H1 (cell line): ENCODE results near the gene KPNA3.

ENCODE experiments used
- CBX5 ChIP-seq: fragments of 300-800, 300-1000 bp; sonication (generic); IDR thresholded peaks from 2 replicates; pipeline ENCODE4 v1.7.1; 2016; ENCODE audit warnings: antibody characterized with exemption, low read length, low read depth
- CTCF ChIP-seq, 3 experiments: IDR thresholded peaks; 1 replicate in 2 of 3; 2 replicates in 1 of 3; pipeline versions ENCODE4 v1.5.1 to v1.6.1; 2011; ENCODE audit warnings: low read length in 3 of 3, mild to moderate bottlenecking in 3 of 3, inconsistent platforms in 2 of 3, low read depth in 1 of 3, moderate library complexity in 1 of 3; ENCODE audit not compliant: insufficient read depth in 1 of 3; ENCODE audit errors: control extremely low read depth in 1 of 3
- E2F6 ChIP-seq: IDR thresholded peaks from 2 replicates; pipeline ENCODE4 v1.6.1; 2012; ENCODE audit warnings: inconsistent platforms
- EZH2 ChIP-seq: fragments of 200-600 bp; sonication (generic); IDR thresholded peaks from 2 replicates; pipeline ENCODE4 v1.7.1; 2012; ENCODE audit warnings: low read depth, mild to moderate bottlenecking, moderate library complexity, low read length, inconsistent platforms; ENCODE audit not compliant: severe bottlenecking
- FOSL1 ChIP-seq: IDR thresholded peaks from 2 replicates; pipeline ENCODE4 v1.6.1; 2011; ENCODE audit warnings: mild to moderate bottlenecking, low read depth, low read length, moderate library complexity; ENCODE audit not compliant: insufficient read depth
- GABPA ChIP-seq: IDR thresholded peaks from 2 replicates; pipeline ENCODE4 v1.6.1; 2011; ENCODE audit warnings: mild to moderate bottlenecking, low read length, moderate library complexity, borderline replicate concordance; ENCODE audit not compliant: insufficient read depth
- KDM1A ChIP-seq: fragments of 200-600, 300-600 bp; sonication (generic); IDR thresholded peaks from 2 replicates; pipeline ENCODE4 v1.7.1; 2016; ENCODE audit warnings: mild to moderate bottlenecking, low read length, borderline replicate concordance
- MAX ChIP-seq: IDR thresholded peaks from 2 replicates; pipeline ENCODE4 v1.6.1; 2012; ENCODE audit warnings: inconsistent platforms
- NRF1 ChIP-seq: IDR thresholded peaks from 2 replicates; pipeline ENCODE4 v1.6.1; 2011; ENCODE audit warnings: mild to moderate bottlenecking, low read depth, low read length, improper control_type of control experiment
- POLR2A ChIP-seq, 2 experiments: IDR thresholded peaks; 1 replicate in 1 of 2; 2 replicates in 1 of 2; pipeline ENCODE4 v1.6.1; 2011; ENCODE audit warnings: low read depth in 2 of 2, low read length in 2 of 2, mild to moderate bottlenecking in 2 of 2; ENCODE audit errors: control extremely low read depth in 1 of 2
- POLR2AphosphoS5 ChIP-seq: IDR thresholded peaks from 2 replicates; pipeline ENCODE4 v1.6.1; 2011; ENCODE audit warnings: low read depth, low read length
- RAD21 ChIP-seq, 2 experiments: IDR thresholded peaks in 1 of 2; conservative IDR thresholded peaks in 1 of 2; 2 replicates each; pipeline ENCODE4 v1.6.1; 2011; ENCODE audit warnings: low read depth in 2 of 2, low read length in 2 of 2, improper control_type of control experiment in 1 of 2, inconsistent platforms in 1 of 2, mild to moderate bottlenecking in 1 of 2, moderate library complexity in 1 of 2
- SIRT6 ChIP-seq: IDR thresholded peaks from one replicate; pipeline ENCODE4 v1.7.1; 2012; ENCODE audit warnings: low read length, inconsistent platforms
- TAF1 ChIP-seq: IDR thresholded peaks from 2 replicates; pipeline ENCODE4 v1.6.1; 2011; ENCODE audit warnings: mild to moderate bottlenecking, low read depth, low read length

- no peak for TF ChIP-seq CBX5
- TF ChIP-seq SIRT6 = no peak
- TF ChIP-seq GABPA = no peak
- TF ChIP-seq CTCF (IDR thresholded peaks at IDR 0.05; ENCODE audit: control extremely low read depth in 1 of 3, insufficient read depth in 1 of 3, low read depth in 1 of 3, low read length in 3 of 3) = no peak
- no peak for TF ChIP-seq E2F6
- TF ChIP-seq EZH2 = no peak
- TF ChIP-seq MAX = no peak
- TF ChIP-seq NRF1 = no peak
- TF ChIP-seq FOSL1 = no peak
- TF ChIP-seq RAD21 (IDR thresholded peaks at IDR 0.05 in 1 of 2, conservative IDR thresholded peaks at IDR 0.05 in 1 of 2; ENCODE audit: low read depth in 2 of 2, low read length in 2 of 2) = no peak
- no peak for TF ChIP-seq POLR2A (IDR thresholded peaks at IDR 0.05; ENCODE audit: control extremely low read depth in 1 of 2, low read depth in 2 of 2, low read length in 2 of 2)
- no peak for TF ChIP-seq POLR2AphosphoS5
- no peak for TF ChIP-seq KDM1A
- no peak for TF ChIP-seq TAF1
Observed at GRCh38 chr13:49716615-49717014, 75.9 kb downstream of the KPNA3 start.
